Endodermal cell (in vitro differentiated cells): ENCODE results near the gene GAS7. TPM values are rescaled to one million over a fixed set of nuclear protein-coding genes. Genes with fewer than 3 reads are reported as not detected.

Source experiments
- DNase-seq: peaks from one replicate; pipeline ENCODE4 v3.0.0-alpha.2; 2017
- H3K27ac ChIP-seq: 2 replicates; pipeline ENCODE4 v1.5.1; 2013; ENCODE audit warnings: mild to moderate bottlenecking, low read depth, low read length, moderate library complexity
- H3K27me3 ChIP-seq: 2 replicates; pipeline ENCODE4 v1.6.1; 2013; ENCODE audit warnings: mild to moderate bottlenecking, low read length, moderate library complexity; ENCODE audit not compliant: insufficient read depth, control insufficient read depth, poor library complexity, severe bottlenecking
- H3K36me3 ChIP-seq: 2 replicates; pipeline ENCODE4 v1.7.0; 2013; ENCODE audit warnings: mild to moderate bottlenecking, low read length, moderate library complexity; ENCODE audit not compliant: control insufficient read depth, insufficient read depth
- H3K4me1 ChIP-seq: one replicate; pipeline ENCODE4 v1.7.0; 2013; ENCODE audit warnings: low read length; ENCODE audit not compliant: control insufficient read depth, insufficient read depth
- H3K4me3 ChIP-seq: 2 replicates; pipeline ENCODE4 v1.5.1; 2013; ENCODE audit warnings: mild to moderate bottlenecking, low read length, moderate library complexity
- H3K9ac ChIP-seq: 2 replicates; pipeline ENCODE4 v1.6.1; 2013; ENCODE audit warnings: mild to moderate bottlenecking, low read length, moderate library complexity; ENCODE audit not compliant: poor library complexity, severe bottlenecking; ENCODE audit errors: extremely low read depth
- H3K9me3 ChIP-seq: 2 replicates; pipeline ENCODE4 v1.6.1; 2013; ENCODE audit warnings: mild to moderate bottlenecking, low read length, moderate library complexity; ENCODE audit not compliant: control insufficient read depth
- H3K27ac Mint-ChIP-seq: 2 replicates; pipeline ENCODE4 v1.8.0; 2020; ENCODE audit warnings: mixed read lengths
- H3K27me3 Mint-ChIP-seq: 2 replicates; pipeline ENCODE4 v1.8.0; 2021; ENCODE audit warnings: mild to moderate bottlenecking, mixed read lengths; ENCODE audit not compliant: insufficient read depth
- H3K36me3 Mint-ChIP-seq: 2 replicates; pipeline ENCODE4 v1.8.0; 2020; ENCODE audit warnings: low read depth, mixed read lengths
- H3K4me1 Mint-ChIP-seq: 2 replicates; pipeline ENCODE4 v1.8.0; 2020; ENCODE audit warnings: mixed read lengths
- H3K4me3 Mint-ChIP-seq: 2 replicates; pipeline ENCODE4 v1.8.0; 2020; ENCODE audit warnings: mild to moderate bottlenecking, moderate library complexity, mixed read lengths
- H3K9me3 Mint-ChIP-seq: 2 replicates; pipeline ENCODE4 v1.8.0; 2020; ENCODE audit warnings: mild to moderate bottlenecking, mixed read lengths
- CTCF ChIP-seq: fragments of 200-600 bp; sonication (generic); conservative IDR thresholded peaks from 2 replicates; pipeline ENCODE4 v1.5.0; 2021; ENCODE audit warnings: antibody characterized with exemption, mild to moderate bottlenecking
- WGBS, 2 experiments: methylation state at CpG; one replicate each; pipeline versions ENCODE4 v1.1.5 to v1.1.7; 2013; ENCODE audit warnings: missing lambda C conversion rate in 2 of 2, mixed read lengths in 1 of 2; ENCODE audit not compliant: insufficient coverage in 1 of 2, insufficient read length in 1 of 2; 5-methylcytosine and 5-hydroxymethylcytosine counted together
- total RNA-seq, 2 donors: library from RNA; stranded (reverse); fragmentation: NEBNext Ultra II Directional in 1 of 2; extraction: Animal tissue kit (Norgen Biotek cat#: 25700) in 1 of 2; gene quantifications; 2 replicates in 1 of 2; 3 replicates in 1 of 2; pipeline ENCODE4 v1.2.1, GENCODE V29; 2021

GAS7 gene
- total RNA-seq, 2 donors from 2014 or later: 8.6 to 14.7 TPM

- no peaks in the 10 kb centered on the region for H3K36me3 Mint-ChIP-seq
- no peaks in the 10 kb centered on the region for H3K9me3 ChIP-seq
- no peak overlapping the region for H3K9ac ChIP-seq
- H3K36me3 ChIP-seq: no peaks in the 10 kb centered on the region
- H3K27me3 ChIP-seq: no peaks in the 10 kb centered on the region
- H3K4me3 ChIP-seq: no peak overlapping the region
- no peak overlapping the region for H3K27ac ChIP-seq
- H3K4me1 ChIP-seq: no peaks in the 10 kb centered on the region
- no peak overlapping the region for H3K4me3 Mint-ChIP-seq
- no peaks in the 10 kb centered on the region for H3K4me1 Mint-ChIP-seq
- H3K27me3 Mint-ChIP-seq: no peaks in the 10 kb centered on the region
- TF ChIP-seq CTCF: no peak
- no peaks in the 10 kb centered on the region for H3K9me3 Mint-ChIP-seq
- no peak for DNase-seq
- WGBS, 2 experiments: 85 to 86% methylated on average over 3 to 4 of the region's 4 CpGs
- H3K27ac Mint-ChIP-seq: no peak overlapping the region
These were observed 43.4 kb upstream of the GAS7 start for GRCh38 chr17:10241781-10242180.

DNA sequence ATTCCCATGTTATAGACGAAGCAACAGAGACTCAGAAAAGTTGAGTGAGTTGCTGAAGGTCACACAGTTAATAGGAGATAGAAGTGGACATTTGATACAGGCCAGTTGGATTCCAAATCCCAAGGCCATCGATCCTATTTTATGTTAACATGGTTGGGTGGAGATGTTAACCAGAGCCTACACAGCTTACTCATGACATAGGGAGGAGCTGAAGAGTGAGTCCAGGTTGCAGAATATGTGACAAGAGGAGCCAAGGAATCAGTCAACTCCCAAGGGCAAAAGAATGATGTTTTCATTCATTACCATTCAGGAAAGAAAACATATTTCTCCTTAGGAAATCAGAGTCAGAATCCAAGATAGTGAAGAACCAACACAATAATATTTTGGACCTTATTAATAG lies 40.3 kb upstream of the GAS7 start:
- no peak for TF ChIP-seq CTCF
- Histone ChIP-seq H3K4me1 (no peaks in the 10 kb centered on the region), H3K27ac (no peak overlapping the region), H3K9ac (no peak overlapping the region), H3K9me3 (no peaks in the 10 kb centered on the region), H3K27me3 (no peaks in the 10 kb centered on the region), H3K4me3 (no peak overlapping the region), H3K36me3 (no peaks in the 10 kb centered on the region)
- Mint-ChIP-seq H3K27me3 (no peaks in the 10 kb centered on the region), H3K4me3 (no peak overlapping the region), H3K27ac (no peak overlapping the region), H3K9me3 (no peaks in the 10 kb centered on the region), H3K4me1 (peaks cover 5% of the 10 kb centered on the region), H3K36me3 (no peaks in the 10 kb centered on the region)
- DNase-seq: no peak
- 80 to 91% methylated on average over 1 to 2 of the region's 2 CpGs for WGBS, 2 experiments

- no peaks in the 10 kb centered on the region for H3K36me3 ChIP-seq
- H3K4me1 Mint-ChIP-seq: peaks cover 5% of the 10 kb centered on the region
- no peak overlapping the region for H3K4me3 ChIP-seq
- no peak overlapping the region for H3K27ac Mint-ChIP-seq
- TF ChIP-seq CTCF: no peak
- no peaks in the 10 kb centered on the region for H3K4me1 ChIP-seq
- H3K9me3 Mint-ChIP-seq: peaks cover 4% of the 10 kb centered on the region
- H3K9me3 ChIP-seq: no peaks in the 10 kb centered on the region
- 91 to 93% methylated on average over 3 to 5 of the region's 5 CpGs for WGBS, 2 experiments
- no peak overlapping the region for H3K27ac ChIP-seq
- H3K27me3 ChIP-seq: no peaks in the 10 kb centered on the region
- H3K4me3 Mint-ChIP-seq: no peak overlapping the region
- no peak for DNase-seq
- peaks cover 3% of the 10 kb centered on the region for H3K27me3 Mint-ChIP-seq
- no peak overlapping the region for H3K9ac ChIP-seq
- H3K36me3 Mint-ChIP-seq: no peaks in the 10 kb centered on the region
These were observed 35.6 kb upstream of the GAS7 start for GRCh38 chr17:10234033-10234432.
